ENCODE data around the gene PTPRT. TPM values are rescaled to one million over a fixed set of nuclear protein-coding genes. Genes with fewer than 3 reads are reported as not detected.

Gene PTPRT
- total and polyA plus RNA-seq, 2 experiments from 2014 or later: not detected

- Histone ChIP-seq H3K9me2 (ENCODE audit: insufficient read depth) (no peaks in the 10 kb centered on the region), H3K4me3 (no peak overlapping the region), H3F3A (replicated peaks; ENCODE audit: low read depth) (no peaks in the 10 kb centered on the region), H4K20me1 (replicated peaks; ENCODE audit: insufficient read depth) (no peaks in the 10 kb centered on the region), H3K36me3 (ENCODE audit: insufficient read depth) (no peaks in the 10 kb centered on the region; the same call in 1 of the 2 replicates), H2AFZ (no peak overlapping the region), H3K4me1 (ENCODE audit: insufficient read depth) (no peaks in the 10 kb centered on the region), H3K27ac (ENCODE audit: low read depth) (no peak overlapping the region), H3K27me3 (ENCODE audit: insufficient read depth) (no peaks in the 10 kb centered on the region), H3K79me2 (replicated peaks; ENCODE audit: insufficient read depth) (no peaks in the 10 kb centered on the region), H3K4me2 (no peak overlapping the region)
- Mint-ChIP-seq H3K27ac (no peak overlapping the region), H3K9me3 (peaks cover 100% of the 10 kb centered on the region), H3K27me3 (ENCODE audit: insufficient read depth, low read depth, poor library complexity) (peaks cover 4% of the 10 kb centered on the region), H3K4me3 (no peak overlapping the region), H3K36me3 (ENCODE audit: low read depth) (peaks cover 29% of the 10 kb centered on the region), H3K4me1 (no peaks in the 10 kb centered on the region)
- TF ChIP-seq EZH2 (IDR thresholded peaks at IDR 0.05; ENCODE audit: low read depth, unreplicated experiment): no peak
- no peak for TF ChIP-seq ZNF331 (CRISPR knock-in tag; IDR thresholded peaks at IDR 0.05; ENCODE audit: low read depth)
- TF ChIP-seq STAT1 (IDR thresholded peaks at IDR 0.05; ENCODE audit: unreplicated experiment): no peak
- TF ChIP-seq JUNB (IDR thresholded peaks at IDR 0.05; ENCODE audit: unreplicated experiment): no peak
- TF ChIP-seq ZNF462 (CRISPR knock-in tag; IDR thresholded peaks at IDR 0.05): no peak
- TF ChIP-seq CTCF (conservative IDR thresholded peaks at IDR 0.05; ENCODE audit: low read depth in 2 of 2): no peak
- no peak for TF ChIP-seq EZH2phosphoT487 (IDR thresholded peaks at IDR 0.05; ENCODE audit: unreplicated experiment)
- no peak for ATAC-seq
- no peak for DNase-seq (ENCODE audit: low spot score)
These were observed 1163.1 kb downstream of the PTPRT start for GRCh38 chr20:42026599-42026998.
